Stimulated activated CD4-positive, alpha-beta T cell treated with anti-CD3 and anti-CD28 coated beads, Interleukin-2, amount 100 ng/mL, for 24 hours (primary cell): ENCODE measurements around the gene RNPC3.
"Not testable (repeated sequence)": the region's sequence is repeated elsewhere in the genome, so short reads cannot be mapped to it uniquely, and the experiment has no call there.

Experiments
- DNase-seq, 2 donors: peaks; one replicate each; pipeline ENCODE4 v3.0.0-alpha.2; 2020

RNPC3 gene

GRCh38 chr1:103561643-103562395 is 36.3 kb downstream of the RNPC3 start:
- no peak for DNase-seq

GRCh38 chr1:103563056-103563455 is 37.6 kb downstream of the RNPC3 start:
- no peak for DNase-seq

- DNase-seq: no peak
These were observed 44.0 kb downstream of the RNPC3 start for GRCh38 chr1:103569493-103569892.

GRCh38 chr1:103571289-103571688 is 45.8 kb downstream of the RNPC3 start, which contains the start of gene AMY2B:
AMY2B (plus strand) TSS chr1:103571589; CDS start chr1:103571603, 14 bp downstream.
- DNase-seq: not testable (repeated sequence)

GRCh38 chr1:103576065-103576464 is 50.6 kb downstream of the RNPC3 start:
- no peak for DNase-seq

GRCh38 chr1:103576784-103577183 is 51.3 kb downstream of the RNPC3 start:
- DNase-seq: not testable (repeated sequence)

GRCh38 chr1:103582464-103582863 is 57.0 kb downstream of the RNPC3 start:
- no peak for DNase-seq

- no peak for DNase-seq
These were observed 58.4 kb downstream of the RNPC3 start for GRCh38 chr1:103583887-103584286.

GRCh38 chr1:103584537-103584936 is 59.0 kb downstream of the RNPC3 start:
- DNase-seq: no peak

GRCh38 chr1:103602740-103603139 is 77.2 kb downstream of the RNPC3 start:
- not testable (repeated sequence) for DNase-seq
